HG02588 (cell line): ENCODE data around the gene S1PR4.
"Not testable (repeated sequence)": the region's sequence is repeated elsewhere in the genome, so short reads cannot be mapped to it uniquely, and the experiment has no call there.

Source experiments
- ATAC-seq: cut with Tn5 transposase; IDR thresholded peaks from one replicate; pipeline ENCODE4 v1.9.1; 2021; ENCODE audit warnings: mild to moderate bottlenecking, moderate library complexity; ENCODE audit not compliant: unreplicated experiment

S1PR4 gene

DNA sequence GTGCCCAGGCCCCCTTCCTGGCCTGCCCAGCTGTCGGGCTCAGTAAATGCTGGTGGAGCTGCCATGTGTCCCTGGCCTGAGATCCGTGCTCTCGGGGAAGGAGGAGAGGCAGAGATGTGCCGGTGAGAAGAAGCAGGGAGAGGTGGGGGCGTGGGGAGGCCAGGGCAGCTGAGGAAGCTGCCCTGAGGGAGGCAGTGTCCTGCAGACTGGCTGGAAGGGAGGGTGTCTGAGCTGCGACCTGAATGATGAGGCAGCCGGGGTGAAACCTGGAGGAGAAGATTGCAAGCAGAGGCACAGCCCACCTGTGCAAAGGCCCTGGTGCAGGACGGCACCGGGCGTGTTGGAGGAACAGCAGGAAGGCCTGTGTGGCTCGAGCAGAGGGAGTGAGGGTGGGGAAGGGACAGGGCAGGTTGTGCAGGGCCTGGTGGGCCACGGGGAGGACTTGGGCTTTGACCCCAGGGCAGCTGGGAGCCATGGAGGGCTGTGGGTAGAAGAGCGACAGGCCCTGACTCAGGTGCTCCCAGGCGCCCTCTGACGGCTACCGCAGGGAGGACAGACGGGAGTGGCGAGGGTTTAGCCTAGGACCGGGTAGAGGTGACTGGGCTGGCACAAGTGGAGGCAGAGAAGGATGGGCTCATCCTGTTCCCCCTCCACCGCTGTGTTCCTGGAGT lies 31.9 kb downstream of the S1PR4 start:
- ATAC-seq, result no peak

DNA sequence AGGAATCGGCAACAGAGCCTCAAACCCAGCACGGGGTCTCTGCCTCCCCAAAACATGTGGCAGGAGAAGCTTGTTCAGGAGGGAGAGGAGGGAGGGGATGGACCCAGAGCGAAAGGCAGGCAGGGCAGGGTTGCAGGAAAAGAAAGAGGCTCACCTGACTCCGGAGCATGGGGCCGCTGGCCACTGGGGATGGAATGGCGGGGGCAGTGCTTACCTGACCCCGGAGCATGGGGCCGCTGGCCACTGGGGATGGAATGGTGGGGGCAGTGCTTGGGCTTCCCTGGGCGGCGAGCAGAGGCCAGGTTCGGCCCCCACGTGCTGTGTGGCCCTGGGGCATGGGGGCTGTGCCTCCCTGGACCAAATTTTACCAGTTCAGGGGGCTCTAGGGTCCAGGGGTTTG lies 32.6 kb downstream of the S1PR4 start:
- no peak for ATAC-seq

- ATAC-seq, result no peak
Measured at GRCh38 chr19:3213159-3213558, 34.6 kb downstream of the S1PR4 start.

DNA sequence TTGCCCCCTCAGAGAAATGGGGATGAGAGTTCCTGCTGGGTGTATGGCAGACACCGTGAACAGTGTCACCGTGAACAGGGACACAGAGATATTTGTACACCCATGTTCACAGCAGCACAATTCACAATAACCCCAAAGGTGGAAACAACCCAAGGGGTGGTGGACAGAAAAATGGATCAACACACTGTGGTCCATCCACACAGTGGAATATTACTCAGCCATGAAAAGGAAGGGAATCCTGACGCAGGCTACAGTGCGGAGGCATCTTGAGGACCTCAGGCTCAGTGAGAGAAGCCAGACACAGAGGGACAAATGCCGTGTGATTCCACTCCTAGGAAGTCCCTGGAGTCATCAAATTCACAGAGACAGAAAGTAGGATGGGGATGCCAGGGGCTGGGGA lies 38.3 kb downstream of the S1PR4 start:
- ATAC-seq, result no peak

DNA sequence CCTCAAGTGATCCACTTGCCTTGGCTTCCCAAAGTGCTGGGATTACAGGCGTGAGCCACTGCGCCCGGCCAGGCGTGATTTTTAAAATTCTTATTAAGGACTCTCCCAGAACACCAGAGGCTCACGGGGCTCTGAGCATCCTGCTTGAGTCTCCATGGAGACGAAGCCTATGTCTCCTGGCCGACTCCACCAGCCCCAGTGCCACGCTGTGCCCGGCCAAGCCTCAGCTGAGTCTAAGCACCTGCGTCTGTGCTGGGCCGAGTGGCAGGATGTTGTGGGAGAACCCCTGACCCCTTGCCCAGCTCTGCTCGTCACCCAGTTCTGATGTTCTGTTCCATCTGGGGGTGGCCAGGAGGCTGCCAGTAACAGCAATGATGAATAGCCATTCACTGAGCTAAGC lies 42.0 kb downstream of the S1PR4 start:
- ATAC-seq, result no peak

DNA sequence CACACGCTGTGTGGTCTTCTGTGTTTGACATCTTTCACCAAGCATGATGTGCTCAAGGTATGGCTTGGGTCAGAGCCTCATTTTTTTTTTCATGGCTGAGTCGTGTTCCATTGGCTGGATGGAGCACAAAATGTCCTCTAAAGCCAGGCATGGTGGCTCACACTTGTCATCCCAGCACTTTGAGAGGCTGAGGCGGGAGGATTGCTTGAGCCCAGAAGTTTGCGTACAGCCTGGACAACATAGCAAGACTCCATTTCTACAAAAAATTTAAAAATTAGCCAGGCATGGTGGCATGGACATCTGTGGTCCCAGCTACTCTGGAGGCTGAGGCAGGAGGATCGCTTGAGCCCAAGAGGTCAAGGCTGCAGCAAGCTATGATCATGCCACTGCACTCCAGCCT lies 43.0 kb downstream of the S1PR4 start:
- ATAC-seq, result not testable (repeated sequence)

DNA sequence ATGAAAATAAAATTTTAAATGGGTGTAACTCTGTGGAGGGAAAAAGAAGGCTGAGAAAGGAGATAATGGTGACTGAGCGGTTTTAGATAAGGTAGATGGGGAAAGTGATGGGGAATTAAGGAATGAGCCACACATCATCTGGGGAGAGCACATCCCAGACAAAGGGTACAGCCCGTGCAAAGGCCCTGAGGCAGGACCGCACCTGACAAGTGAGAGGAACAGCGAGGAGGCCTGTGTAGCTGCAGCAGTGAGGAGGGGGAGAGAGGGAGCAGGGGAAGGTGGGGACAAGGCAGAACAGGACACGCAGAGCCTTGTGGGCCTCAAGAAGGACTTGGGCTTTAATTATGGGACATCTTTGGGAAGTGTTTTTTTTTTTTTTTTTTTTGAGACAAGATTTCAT lies 44.1 kb downstream of the S1PR4 start:
- ATAC-seq, result no peak

- ATAC-seq, result no peak
Measured at GRCh38 chr19:3224346-3225168, 46.0 kb downstream of the S1PR4 start, which contains the start of gene CELF5. CELF5 (plus strand) TSS chr19:3224661; CDS start chr19:3224740, 79 bp downstream.

DNA sequence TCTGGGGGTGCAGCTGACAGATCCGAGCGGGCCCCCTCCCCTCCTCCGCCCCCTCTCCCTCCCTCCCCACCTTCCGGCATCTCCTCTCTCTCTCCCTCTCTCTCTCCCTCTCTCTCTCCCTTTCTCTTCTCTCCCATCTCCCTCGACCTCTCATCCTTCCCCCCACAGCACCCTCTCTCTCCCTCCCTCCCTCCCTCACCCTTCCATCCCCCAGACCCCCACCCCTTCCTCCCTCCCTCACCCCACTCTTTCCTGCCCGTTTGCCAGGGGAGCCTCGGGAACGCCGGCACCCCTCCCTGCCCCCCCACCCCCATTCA lies 46.6 kb downstream of the S1PR4 start:
- no peak for ATAC-seq

DNA sequence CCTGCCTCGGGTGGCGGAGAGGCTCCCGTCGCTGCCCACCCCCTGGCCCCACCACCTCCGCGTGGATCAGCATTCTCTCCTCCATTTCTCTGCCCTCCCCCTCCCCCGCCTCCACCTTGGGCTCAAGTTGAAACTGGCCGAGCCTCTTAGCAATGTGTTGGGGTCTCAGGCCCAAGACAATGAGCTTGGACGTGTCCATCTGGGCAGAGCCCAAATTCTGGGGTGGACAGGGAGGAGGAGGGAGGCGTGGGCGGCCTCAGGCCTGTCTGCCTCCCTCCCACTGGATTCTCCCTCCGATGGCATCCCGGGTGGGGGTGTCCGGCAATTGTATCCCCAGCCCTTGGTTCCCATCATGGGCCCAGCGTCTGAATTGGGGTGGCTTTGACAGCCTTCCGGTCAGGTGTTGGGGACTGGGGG lies 47.1 kb downstream of the S1PR4 start:
- no peak for ATAC-seq

- ATAC-seq, result no peak
Measured at GRCh38 chr19:3227054-3227626, 48.6 kb downstream of the S1PR4 start.

DNA sequence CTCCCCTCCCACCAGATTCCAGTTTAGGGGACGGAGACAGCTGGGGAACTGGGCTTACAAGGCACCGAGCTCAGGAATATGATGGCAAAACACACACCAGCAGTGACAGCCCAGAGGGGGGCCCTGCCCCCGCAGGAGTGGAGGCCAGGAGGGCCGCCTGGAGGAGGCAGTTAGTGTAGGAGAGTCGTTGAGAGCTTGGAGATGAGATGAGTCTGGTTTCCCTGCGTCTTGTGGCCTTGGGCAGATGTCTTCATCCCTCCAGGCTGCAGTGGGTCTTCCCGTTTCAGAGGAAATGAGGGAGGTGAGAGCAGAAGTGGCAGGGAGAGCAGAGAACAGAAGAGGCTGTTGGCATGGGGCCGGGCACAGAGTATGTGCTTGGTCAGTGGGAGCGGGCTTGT lies 50.8 kb downstream of the S1PR4 start:
- ATAC-seq, result no peak
